ENCODE results near the gene PRELP.

- TF ChIP-seq CTCF (IDR thresholded peaks at IDR 0.05), result no peak
- no peak for TF ChIP-seq POLR2A (IDR thresholded peaks at IDR 0.05)
- TF ChIP-seq EP300 (IDR thresholded peaks at IDR 0.05), result no peak
Measured at GRCh38 chr1:203525685-203526084, 50.1 kb downstream of the PRELP start.
